K562 (cell line): Measurements from ENCODE around the gene CLEC4M. TPM values are rescaled to one million over a fixed set of nuclear protein-coding genes. Genes with fewer than 3 reads are reported as not detected.

Experiments
- CEBPB ChIP-seq: fragments of 450-650 bp; IDR thresholded peaks from 2 replicates; pipeline ENCODE4 v1.6.1; 2016; ENCODE audit warnings: missing genetic modification characterization, missing compliant biosample characterization
- CEBPZ ChIP-seq: fragments of 150-350 bp; IDR thresholded peaks from 2 replicates; pipeline ENCODE4 v1.6.1; 2014; ENCODE audit warnings: low read depth, mild to moderate bottlenecking, low read length, borderline replicate concordance
- CREB5 ChIP-seq: fragments of 250-450 bp; sonication (Bioruptor Pico); IDR thresholded peaks from 2 replicates; pipeline ENCODE4 v1.5.0; 2020; ENCODE audit warnings: mild to moderate bottlenecking
- ELF1 ChIP-seq: fragments of 200-800 bp; sonication (Bioruptor generic); IDR thresholded peaks from 2 replicates; pipeline ENCODE4 v1.6.1; 2016; ENCODE audit warnings: missing genetic modification characterization, missing compliant biosample characterization
- GTF2F1 ChIP-seq: IDR thresholded peaks from 2 replicates; pipeline ENCODE4 v1.6.1; 2011; ENCODE audit warnings: low read depth, low read length, improper control_type of control experiment
- HMG20A ChIP-seq: fragments of 450-650 bp; formaldehyde crosslinking; conservative IDR thresholded peaks from 2 replicates; pipeline ENCODE4 v1.4.0; 2020; ENCODE audit warnings: mild to moderate bottlenecking, mixed read lengths
- HMGXB4 ChIP-seq: sonication (generic); formaldehyde crosslinking; IDR thresholded peaks from 2 replicates; pipeline ENCODE4 v1.8.1; 2023; ENCODE audit warnings: mild to moderate bottlenecking, missing genetic modification reagents
- TAL1 ChIP-seq: fragments of 450-650 bp; IDR thresholded peaks from 2 replicates; pipeline ENCODE4 v1.6.1; 2016; ENCODE audit warnings: mild to moderate bottlenecking
- YBX1 ChIP-seq: fragments of 450-650 bp; IDR thresholded peaks from 2 replicates; pipeline ENCODE4 v1.7.1; 2016; ENCODE audit warnings: mild to moderate bottlenecking
- ZFP36 ChIP-seq: fragments of 150-350 bp; IDR thresholded peaks from 2 replicates; pipeline ENCODE4 v1.6.1; 2018; ENCODE audit warnings: low read length, low read depth; ENCODE audit not compliant: partially characterized antibody
- ZNF518B ChIP-seq: fragments of 250-450 bp; sonication (Bioruptor Pico); IDR thresholded peaks from 2 replicates; pipeline ENCODE4 v1.5.0; 2021; ENCODE audit warnings: mild to moderate bottlenecking, moderate library complexity
- ZNF586 ChIP-seq: fragments of 450-650 bp; formaldehyde crosslinking; conservative IDR thresholded peaks from 2 replicates; pipeline ENCODE4 v1.4.0; 2020; ENCODE audit warnings: mild to moderate bottlenecking, moderate library complexity
- polyA plus RNA-seq, 8 experiments: library from polyadenylated mRNA; depleted of rRNA in 4 of 8; stranded (reverse) in 5 of 8; unstranded in 3 of 8; fragments of >200 nt; fragmentation: Nextera tagmentation in 2 of 8; fragmentation: Illumina TruSeq in 1 of 8; extraction: Ambion mirVana in 2 of 8; extraction: Trizol in 1 of 8; gene quantifications; 2 replicates each; pipeline versions ENCODE4 v1.2.1 to v1.2.3, GENCODE V29; 2011 to 2014; ENCODE audit warnings: inconsistent platforms in 1 of 8, missing spikeins in 1 of 8
- total RNA-seq, 7 experiments: library from RNA; depleted of rRNA in 6 of 7; stranded (reverse); fragments of >200 nt in 6 of 7; fragmentation: Illumina TruSeq in 2 of 7; extraction: Trizol in 2 of 7; gene quantifications; 2 replicates each; pipeline versions ENCODE4 v1.2.1 to v1.2.3, GENCODE V29; 2011 to 2021; ENCODE audit warnings: low replicate concordance in 1 of 7

The CLEC4M gene
- total and polyA plus RNA-seq, 9 of the 15 experiments (the other 6 are each of a cell fraction or from before 2014, with no cell fraction given), result 0.08 to 0.18 TPM; not detected in 7

- peak; percentile 54; the same call in 1 of the 2 replicates for TF ChIP-seq CEBPZ
- peak; percentile 78 for TF ChIP-seq ZFP36
- TF ChIP-seq TAL1, result no peak
- no peak for TF ChIP-seq CEBPB (tag)
- TF ChIP-seq ZNF518B, result no peak
- TF ChIP-seq ZNF586, result no peak
- no peak for TF ChIP-seq GTF2F1
- no peak for TF ChIP-seq ELF1
- no peak for TF ChIP-seq HMG20A (CRISPR knock-in tag)
- TF ChIP-seq CREB5, result no peak
- TF ChIP-seq YBX1, result no peak
- no peak for TF ChIP-seq HMGXB4 (CRISPR knock-in tag)
Measured at GRCh38 chr19:7757358-7757757, 5.7 kb upstream of the CLEC4M start (continued).
